Thyroid gland (tissue), 4 donors: ENCODE data around the gene NKAPL.

Experiments
- CTCF ChIP-seq, 6 experiments: fragments of 200-600 bp in 3 of 6; fragments of 450-650 bp in 3 of 6; sonication (generic) in 3 of 6; IDR thresholded peaks; one replicate each; pipeline ENCODE4 v1.5.1; 2016 to 2019; ENCODE audit warnings: antibody characterized with exemption in 6 of 6, mild to moderate bottlenecking in 2 of 6, inconsistent platforms in 1 of 6, moderate library complexity in 1 of 6
- POLR2A ChIP-seq, 2 donors: fragments of 450-650 bp; IDR thresholded peaks; one replicate each; pipeline ENCODE4 v1.6.1; 2017; ENCODE audit warnings: antibody characterized with exemption in 2 of 2, mild to moderate bottlenecking in 2 of 2, moderate library complexity in 1 of 2

- TF ChIP-seq POLR2A (IDR thresholded peaks at IDR 0.05) (no peak), CTCF (IDR thresholded peaks at IDR 0.05) (no peak)
Observed at GRCh38 chr6:28209753-28210535, 49.2 kb upstream of the NKAPL start.
